K562 (cell line): ENCODE measurements around the gene RHOC. TPM values are rescaled to one million over a fixed set of nuclear protein-coding genes. Genes with fewer than 3 reads are reported as not detected.
A peak's percentile ranks its signal among the peaks of the same experiment; 100 is the strongest.

ENCODE experiments used
- ARID1B ChIP-seq: fragments of 450-650 bp; IDR thresholded peaks from 2 replicates; pipeline ENCODE4 v1.6.1; 2016; ENCODE audit warnings: antibody characterized with exemption, mild to moderate bottlenecking, inconsistent platforms
- BDP1 ChIP-seq: IDR thresholded peaks from 3 replicates; pipeline ENCODE4 v1.6.1; 2011; ENCODE audit not compliant: insufficient read length, insufficient read depth
- BRD4 ChIP-seq: fragments of 200-600 bp; sonication (generic); IDR thresholded peaks from 2 replicates; pipeline ENCODE4 v1.6.1; 2017; ENCODE audit warnings: inconsistent platforms
- CBFB ChIP-seq: sonication (generic); formaldehyde crosslinking; IDR thresholded peaks from 2 replicates; pipeline ENCODE4 v1.4.0; 2020; ENCODE audit warnings: mild to moderate bottlenecking, missing genetic modification reagents
- CHD2 ChIP-seq: IDR thresholded peaks from 2 replicates; pipeline ENCODE4 v1.6.1; 2011; ENCODE audit warnings: low read depth, low read length
- CXXC5 ChIP-seq: fragments of 250-450 bp; sonication (Bioruptor Pico); IDR thresholded peaks from 2 replicates; pipeline ENCODE4 v1.8.0; 2022; ENCODE audit warnings: inconsistent platforms, mild to moderate bottlenecking, moderate library complexity
- ELF2 ChIP-seq: fragments of 250-450 bp; sonication (Bioruptor Pico); IDR thresholded peaks from 2 replicates; pipeline ENCODE4 v1.5.0; 2021; ENCODE audit warnings: mild to moderate bottlenecking
- GATA2 ChIP-seq: sonication (generic); formaldehyde crosslinking; IDR thresholded peaks from 2 replicates; pipeline ENCODE4 v1.4.0; 2020; ENCODE audit warnings: mild to moderate bottlenecking, missing genetic modification reagents
- GTF2A2 ChIP-seq: IDR thresholded peaks from 2 replicates; pipeline ENCODE4 v1.6.1; 2016; ENCODE audit warnings: mild to moderate bottlenecking, missing genetic modification characterization, missing compliant biosample characterization
- HDAC3 ChIP-seq: fragments of 450-650 bp; IDR thresholded peaks from 2 replicates; pipeline ENCODE4 v1.6.1; 2018; ENCODE audit warnings: borderline replicate concordance, mild to moderate bottlenecking, moderate library complexity; ENCODE audit not compliant: partially characterized antibody
- HMGN3 ChIP-seq: IDR thresholded peaks from 2 replicates; pipeline ENCODE4 v1.6.1; 2011; ENCODE audit warnings: borderline replicate concordance, low read depth, mild to moderate bottlenecking, mixed read lengths, low read length; ENCODE audit not compliant: insufficient read length; ENCODE audit errors: extremely low read depth
- IFI16 ChIP-seq: fragments of 250-450 bp; sonication (Bioruptor Pico); IDR thresholded peaks from 2 replicates; pipeline ENCODE4 v2.1.2; 2022; ENCODE audit warnings: mild to moderate bottlenecking, inconsistent platforms
- KLF10 ChIP-seq: fragments of 250-450 bp; sonication (Bioruptor Pico); IDR thresholded peaks from 2 replicates; pipeline ENCODE4 v1.6.1; 2021; ENCODE audit warnings: matching md5 sums
- MEF2A ChIP-seq: IDR thresholded peaks from 2 replicates; pipeline ENCODE4 v1.6.1; 2011; ENCODE audit warnings: low read depth, mild to moderate bottlenecking, low read length, moderate library complexity; ENCODE audit not compliant: control insufficient read depth
- NELFE ChIP-seq: IDR thresholded peaks from 2 replicates; pipeline ENCODE4 v1.6.1; 2011; ENCODE audit warnings: mild to moderate bottlenecking; ENCODE audit not compliant: insufficient read depth, insufficient read length
- RB1 ChIP-seq: fragments of 450-650 bp; IDR thresholded peaks from 2 replicates; pipeline ENCODE4 v1.6.1; 2017; ENCODE audit warnings: low read depth, mild to moderate bottlenecking
- RBM34 ChIP-seq: fragments of 200-400 bp; formaldehyde crosslinking; IDR thresholded peaks from 2 replicates; pipeline ENCODE4 v1.6.1; 2018; ENCODE audit warnings: low read length, borderline replicate concordance; ENCODE audit not compliant: insufficient read depth
- RBM39 ChIP-seq: fragments of 200-400 bp; formaldehyde crosslinking; optimal IDR thresholded peaks from 2 replicates; pipeline ENCODE3; 2018; ENCODE audit warnings: low read depth, low read length
- RUNX1 ChIP-seq: sonication (generic); IDR thresholded peaks from 2 replicates; pipeline ENCODE4 v1.6.1; 2016; ENCODE audit warnings: antibody characterized with exemption, low read depth
- SAFB2 ChIP-seq: fragments of 200-400 bp; formaldehyde crosslinking; IDR thresholded peaks from 2 replicates; pipeline ENCODE4 v1.6.1; 2018; ENCODE audit warnings: borderline replicate concordance, low read length, low read depth, moderate library complexity; ENCODE audit not compliant: severe bottlenecking
- SMARCE1 ChIP-seq: fragments of 450-650 bp; IDR thresholded peaks from 2 replicates; pipeline ENCODE4 v1.7.1; 2016; ENCODE audit warnings: mild to moderate bottlenecking
- TFAM ChIP-seq: fragments of 250-450 bp; sonication (Bioruptor Pico); conservative IDR thresholded peaks from 2 replicates; pipeline ENCODE4 v1.5.0; 2021; ENCODE audit warnings: mild to moderate bottlenecking, moderate library complexity
- ZBTB1 ChIP-seq: sonication (generic); formaldehyde crosslinking; IDR thresholded peaks from 2 replicates; pipeline ENCODE4 v1.8.1; 2023; ENCODE audit warnings: missing genetic modification reagents, low read depth, mild to moderate bottlenecking, borderline replicate concordance
- ZNF217 ChIP-seq: sonication (generic); formaldehyde crosslinking; IDR thresholded peaks from 2 replicates; pipeline ENCODE4 v1.8.0; 2022; ENCODE audit warnings: mild to moderate bottlenecking, missing genetic modification reagents
- ZNF436 ChIP-seq: fragments of 250-450, 450-650 bp; sonication (Bioruptor Pico); formaldehyde crosslinking; IDR thresholded peaks from 2 replicates; pipeline ENCODE4 v1.7.0; 2020; ENCODE audit warnings: mild to moderate bottlenecking
- ZNF707 ChIP-seq: fragments of 250-450 bp; sonication (Bioruptor Pico); conservative IDR thresholded peaks from 2 replicates; pipeline ENCODE4 v1.8.0; 2022; ENCODE audit warnings: inconsistent platforms, mild to moderate bottlenecking, moderate library complexity
- ZNF717 ChIP-seq: fragments of 250-450 bp; sonication (Bioruptor Pico); IDR thresholded peaks from 2 replicates; pipeline ENCODE4 v1.5.0; 2021
- ZNF766 ChIP-seq: fragments of 200-800 bp; sonication (Bioruptor generic); conservative IDR thresholded peaks from 2 replicates; pipeline ENCODE4 v1.6.1; 2016; ENCODE audit warnings: missing genetic modification characterization, missing compliant biosample characterization
- polyA plus RNA-seq, 8 experiments: library from polyadenylated mRNA; depleted of rRNA in 4 of 8; stranded (reverse) in 5 of 8; unstranded in 3 of 8; fragments of >200 nt; fragmentation: Nextera tagmentation in 2 of 8; fragmentation: Illumina TruSeq in 1 of 8; extraction: Ambion mirVana in 2 of 8; extraction: Trizol in 1 of 8; gene quantifications; 2 replicates each; pipeline versions ENCODE4 v1.2.1 to v1.2.3, GENCODE V29; 2011 to 2014; ENCODE audit warnings: inconsistent platforms in 1 of 8, missing spikeins in 1 of 8
- total RNA-seq, 7 experiments: library from RNA; depleted of rRNA in 6 of 7; stranded (reverse); fragments of >200 nt in 6 of 7; fragmentation: Illumina TruSeq in 2 of 7; extraction: Trizol in 2 of 7; gene quantifications; 2 replicates each; pipeline versions ENCODE4 v1.2.1 to v1.2.3, GENCODE V29; 2011 to 2021; ENCODE audit warnings: low replicate concordance in 1 of 7
- TF ChIP-seq, protein P1 (sequence below): fragments of 450-650 bp; IDR thresholded peaks from 2 replicates; pipeline ENCODE4 v1.6.1; 2016; ENCODE audit warnings: borderline replicate concordance

RHOC gene
- total and polyA plus RNA-seq, 9 of the 15 experiments (the other 6 are each of a cell fraction or from before 2014, with no cell fraction given): 35.2 to 364 (median 204) TPM

DNA sequence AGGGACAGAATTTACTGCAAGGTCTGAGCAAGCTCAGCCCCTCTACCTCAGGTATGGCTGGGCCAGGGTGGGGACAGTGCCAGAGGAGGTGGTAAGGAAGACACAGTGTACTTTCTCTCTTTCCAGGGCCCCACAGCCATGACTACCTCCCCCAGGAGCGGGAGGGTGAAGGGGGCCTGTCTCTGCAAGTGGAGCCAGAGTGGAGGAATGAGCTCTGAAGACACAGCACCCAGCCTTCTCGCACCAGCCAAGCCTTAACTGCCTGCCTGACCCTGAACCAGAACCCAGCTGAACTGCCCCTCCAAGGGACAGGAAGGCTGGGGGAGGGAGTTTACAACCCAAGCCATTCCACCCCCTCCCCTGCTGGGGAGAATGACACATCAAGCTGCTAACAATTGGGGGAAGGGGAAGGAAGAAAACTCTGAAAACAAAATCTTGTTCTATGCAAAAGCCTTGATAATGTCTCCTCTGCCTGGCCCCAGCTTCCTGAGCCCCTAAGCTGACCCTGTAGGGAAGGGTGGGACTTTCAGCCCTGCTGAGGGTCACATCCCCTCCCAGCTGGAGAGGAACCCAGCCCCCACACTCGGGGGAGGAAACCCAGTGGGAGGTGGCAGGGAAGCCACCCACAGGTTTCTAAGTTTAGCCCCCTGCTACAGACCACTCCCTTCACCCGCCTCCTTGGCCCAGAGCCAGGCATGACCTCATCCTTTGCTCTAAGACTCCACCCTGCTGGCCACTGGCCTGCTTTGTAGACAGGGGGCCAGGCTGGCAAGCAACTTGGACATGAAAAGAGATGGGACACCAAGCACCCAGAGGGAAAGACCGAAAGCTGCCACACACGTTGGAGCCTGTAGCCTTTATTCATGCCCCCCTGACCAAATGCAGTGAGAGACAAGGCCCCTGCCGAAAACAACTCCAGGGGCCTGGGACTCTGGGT lies 6.4 kb downstream of the RHOC start (continued):
- no peak for TF ChIP-seq BDP1
- TF ChIP-seq RUNX1: 0 out of 2 replicates have a peak, but pooled peaks have one; percentile 32
- no peak for TF ChIP-seq RBM34
- TF ChIP-seq ZNF217 (CRISPR knock-in tag): no peak
- TF ChIP-seq ZNF766: 0 out of 2 replicates have a peak, but pooled peaks have one; percentile 15
- no peak for TF ChIP-seq NELFE
- TF ChIP-seq ZNF436 (CRISPR knock-in tag): no peak
- TF ChIP-seq IFI16 (CRISPR knock-in tag): no peak
- 0 out of 2 replicates have a peak, but pooled peaks have one; percentile 64 for TF ChIP-seq ZNF717 (CRISPR knock-in tag)
- TF ChIP-seq ELF2 (CRISPR knock-in tag): no peak; the same call in 1 of the 2 replicates
- peak; percentile 96 for TF ChIP-seq HMGN3
- TF ChIP-seq ARID1B: peak; percentile 95
- peak; percentile 53 for TF ChIP-seq RBM39
- 0 out of 2 replicates have a peak, but pooled peaks have one; percentile 55 for TF ChIP-seq ZBTB1 (CRISPR knock-in tag)
- peak; percentile 6; the same call in 1 of the 2 replicates for TF ChIP-seq CBFB (CRISPR knock-in tag)
- TF ChIP-seq CXXC5 (CRISPR knock-in tag): peak; percentile 45; the same call in 1 of the 2 replicates
- TF ChIP-seq MEF2A: peak; percentile 97
- peak; percentile 76 for TF ChIP-seq CHD2
- no peak for TF ChIP-seq HDAC3
- no peak for TF ChIP-seq KLF10 (CRISPR knock-in tag)
- no peak for TF ChIP-seq GATA2 (CRISPR knock-in tag)
- TF ChIP-seq SMARCE1: peak; percentile 96
- TF ChIP-seq ZNF707 (CRISPR knock-in tag): no peak
- TF ChIP-seq, protein P1, sequence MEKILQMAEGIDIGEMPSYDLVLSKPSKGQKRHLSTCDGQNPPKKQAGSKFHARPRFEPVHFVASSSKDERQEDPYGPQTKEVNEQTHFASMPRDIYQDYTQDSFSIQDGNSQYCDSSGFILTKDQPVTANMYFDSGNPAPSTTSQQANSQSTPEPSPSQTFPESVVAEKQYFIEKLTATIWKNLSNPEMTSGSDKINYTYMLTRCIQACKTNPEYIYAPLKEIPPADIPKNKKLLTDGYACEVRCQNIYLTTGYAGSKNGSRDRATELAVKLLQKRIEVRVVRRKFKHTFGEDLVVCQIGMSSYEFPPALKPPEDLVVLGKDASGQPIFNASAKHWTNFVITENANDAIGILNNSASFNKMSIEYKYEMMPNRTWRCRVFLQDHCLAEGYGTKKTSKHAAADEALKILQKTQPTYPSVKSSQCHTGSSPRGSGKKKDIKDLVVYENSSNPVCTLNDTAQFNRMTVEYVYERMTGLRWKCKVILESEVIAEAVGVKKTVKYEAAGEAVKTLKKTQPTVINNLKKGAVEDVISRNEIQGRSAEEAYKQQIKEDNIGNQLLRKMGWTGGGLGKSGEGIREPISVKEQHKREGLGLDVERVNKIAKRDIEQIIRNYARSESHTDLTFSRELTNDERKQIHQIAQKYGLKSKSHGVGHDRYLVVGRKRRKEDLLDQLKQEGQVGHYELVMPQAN: peak; percentile 34; the same call in 1 of the 2 replicates
- TF ChIP-seq GTF2A2 (tag): no peak
- peak; percentile 96; the same call in 1 of the 2 replicates for TF ChIP-seq BRD4
- TF ChIP-seq SAFB2: no peak
- TF ChIP-seq TFAM (CRISPR knock-in tag): no peak
- TF ChIP-seq RB1: peak; percentile 31; the same call in 1 of the 2 replicates
